ENCODE data around the gene PKNOX1.
A peak's percentile ranks its signal among the peaks of the same experiment; 100 is the strongest.
"Not testable (repeated sequence)": the region's sequence is repeated elsewhere in the genome, so short reads cannot be mapped to it uniquely, and the experiment has no call there.

Gene PKNOX1

DNA sequence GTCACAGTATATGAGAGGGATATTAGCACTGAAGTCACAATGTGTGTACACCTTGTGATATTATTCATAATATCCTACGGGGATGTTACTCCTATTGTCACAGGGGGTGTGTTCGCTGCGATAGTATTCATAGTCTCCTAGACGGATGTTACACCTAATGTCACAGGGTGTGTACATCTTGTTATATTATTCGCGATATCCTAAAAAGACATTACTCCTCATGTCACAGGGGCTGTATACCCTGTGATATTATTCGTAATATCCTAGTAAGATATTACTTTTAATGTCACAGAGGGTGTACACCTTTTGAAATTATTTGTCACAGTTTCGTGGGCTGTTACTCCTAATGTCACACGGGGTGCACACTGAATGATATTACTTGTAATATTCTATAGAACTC, 23.2 kb upstream of the PKNOX1 start:
- DNase-seq (ENCODE audit: low read depth in 1 of 2, low spot score in 1 of 2) = not testable (repeated sequence)

GRCh38 chr21:42956824-42957630, 17.3 kb upstream of the PKNOX1 start:
- no peak for DNase-seq (ENCODE audit: low read depth in 1 of 2, low spot score in 1 of 2)

DNA sequence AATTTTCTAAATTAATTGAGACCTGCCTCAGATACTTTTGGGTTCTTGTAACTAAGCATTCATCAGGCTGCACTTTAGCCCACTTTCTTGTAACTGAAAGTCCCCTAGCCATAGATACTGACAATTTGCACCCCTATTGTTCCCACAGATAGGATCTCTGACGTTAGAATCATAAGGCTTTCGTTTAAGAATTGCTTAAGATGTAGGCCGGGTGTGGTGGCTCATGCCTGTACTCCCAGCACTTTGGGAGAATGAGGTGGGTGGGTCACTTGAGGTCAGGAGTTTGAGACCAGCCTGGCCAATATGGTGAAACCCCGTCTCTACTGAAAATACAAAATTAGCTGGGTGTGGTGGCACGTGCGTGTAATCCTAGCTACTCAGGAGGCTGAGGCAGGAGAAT, 16.2 kb upstream of the PKNOX1 start:
- DNase-seq (ENCODE audit: low read depth in 1 of 2, low spot score in 1 of 2) = not testable (repeated sequence)

- DNase-seq (ENCODE audit: low read depth in 1 of 2, low spot score in 1 of 2) = no peak
Measured at GRCh38 chr21:42959728-42960127, 14.6 kb upstream of the PKNOX1 start.

GRCh38 chr21:42962380-42963007, 11.9 kb upstream of the PKNOX1 start:
- no peak for DNase-seq (ENCODE audit: low read depth in 1 of 2, low spot score in 1 of 2)

DNA sequence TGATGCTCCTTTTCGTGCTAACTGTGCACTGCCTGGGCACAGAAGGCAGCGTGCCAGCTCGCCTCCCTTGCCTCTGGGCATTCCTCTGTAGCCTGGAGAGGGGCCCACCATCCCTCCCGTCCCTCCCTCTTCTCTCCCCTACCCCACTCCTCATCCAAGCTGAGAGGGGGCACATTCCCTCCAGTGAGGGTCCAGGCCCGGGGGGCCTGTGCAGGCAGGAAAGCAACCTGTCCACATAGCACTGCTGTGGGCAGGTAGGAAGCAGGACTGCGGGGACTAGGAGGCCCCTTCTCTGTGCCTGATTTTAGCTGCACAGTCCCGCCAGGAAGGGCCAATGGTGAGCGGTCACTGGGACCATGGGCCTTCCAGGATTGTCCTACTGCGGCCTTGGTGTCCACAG, 10.3 kb upstream of the PKNOX1 start:
- DNase-seq (ENCODE audit: low read depth in 1 of 2, low spot score in 1 of 2) = no peak

GRCh38 chr21:42964546-42965210, 9.7 kb upstream of the PKNOX1 start:
- DNase-seq (ENCODE audit: low read depth in 1 of 2, low spot score in 1 of 2) = no peak

DNA sequence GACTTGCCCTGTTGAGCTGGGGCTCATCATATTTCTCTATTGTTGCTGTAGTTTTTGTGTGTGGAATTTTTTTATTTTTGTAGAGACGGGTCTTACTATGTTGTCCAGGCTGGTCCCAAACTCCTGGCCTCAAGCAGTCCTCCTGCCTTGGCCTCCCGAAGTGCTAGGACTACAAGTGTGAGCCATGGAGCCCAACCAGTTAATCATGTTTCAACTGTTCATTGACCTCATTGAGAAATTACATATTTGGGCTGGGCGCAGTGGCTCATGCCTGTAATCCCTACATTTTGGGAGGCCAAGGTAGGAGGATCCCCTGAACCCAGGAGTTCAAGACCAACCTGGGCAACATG, 9.2 kb upstream of the PKNOX1 start:
- DNase-seq (ENCODE audit: low read depth in 1 of 2, low spot score in 1 of 2) = no peak

DNA sequence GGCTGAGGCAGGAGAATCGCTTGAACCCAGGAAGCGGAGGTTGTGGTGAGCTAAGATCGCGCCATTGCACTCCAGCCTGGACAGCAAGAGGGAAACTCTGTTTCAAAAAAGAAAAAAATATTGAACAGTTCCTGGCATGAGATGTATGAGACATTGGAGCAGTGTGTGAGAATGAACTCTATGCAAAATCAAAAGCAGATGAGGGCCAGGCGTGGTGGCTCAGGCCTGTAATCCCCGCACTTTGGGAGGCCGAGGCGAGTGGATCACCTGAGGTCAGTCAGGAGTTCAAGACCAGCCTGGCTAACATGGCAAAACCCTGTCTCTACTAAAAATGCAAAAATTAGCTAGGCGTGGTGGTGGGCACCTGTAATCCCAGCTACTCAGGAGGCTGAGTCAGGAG, 6.7 kb upstream of the PKNOX1 start:
- DNase-seq (ENCODE audit: low read depth in 1 of 2, low spot score in 1 of 2) = not testable (repeated sequence)

DNA sequence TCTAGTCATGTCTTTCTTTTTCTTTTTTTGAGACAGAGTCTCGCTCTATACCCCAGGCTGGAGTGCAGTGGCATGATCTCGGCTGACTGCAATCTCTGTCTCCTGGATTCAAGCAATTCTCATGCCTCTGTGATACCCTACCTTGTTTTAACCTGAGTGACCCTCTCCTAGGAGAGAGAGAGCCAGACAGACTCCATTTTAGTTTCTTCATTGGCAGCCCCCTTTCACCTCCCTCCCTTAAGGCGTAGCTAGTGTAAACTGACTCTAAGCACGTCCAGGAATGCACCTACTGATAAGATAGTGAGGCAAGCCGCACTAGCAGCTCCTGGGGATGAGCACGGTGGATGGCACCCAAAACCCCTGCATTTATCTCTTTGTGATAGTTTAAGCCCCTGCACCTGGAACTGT, 5.2 kb upstream of the PKNOX1 start:
- no peak for DNase-seq (ENCODE audit: low read depth in 1 of 2, low spot score in 1 of 2)

DNA sequence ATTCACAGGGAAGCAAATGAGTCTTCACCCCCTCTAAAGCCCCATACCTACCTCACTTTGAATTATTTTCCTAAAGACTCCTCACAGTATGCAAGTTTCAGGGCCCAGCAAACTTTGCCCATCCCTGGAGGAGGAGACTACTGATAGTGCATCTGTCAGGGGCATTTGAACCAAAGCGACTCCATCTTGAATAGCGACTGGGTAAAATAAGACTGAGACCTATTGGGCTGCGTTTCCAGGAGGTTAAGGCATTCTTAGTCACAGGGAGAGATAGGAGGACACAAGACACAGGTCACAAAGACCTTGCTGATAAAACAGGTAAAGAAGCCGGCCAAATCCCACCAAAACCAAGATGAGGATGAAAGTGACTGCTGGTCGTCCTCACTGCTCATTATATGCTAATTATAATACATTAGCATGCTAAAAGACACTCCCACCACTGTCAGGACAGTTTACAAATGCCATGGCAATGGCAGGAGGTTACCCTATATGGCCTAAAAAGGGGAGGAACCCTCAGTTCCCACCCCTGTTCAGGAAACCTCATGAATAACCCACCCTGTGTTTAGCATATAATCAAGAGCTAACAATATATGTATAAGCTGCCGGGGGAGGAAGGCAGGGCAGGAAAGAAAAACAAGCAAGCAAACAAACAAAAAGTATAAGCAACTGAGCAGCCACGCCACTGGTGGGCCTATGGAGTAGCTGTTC, 3.3 kb upstream of the PKNOX1 start:
- no peak for DNase-seq (ENCODE audit: low read depth in 1 of 2, low spot score in 1 of 2)

DNA sequence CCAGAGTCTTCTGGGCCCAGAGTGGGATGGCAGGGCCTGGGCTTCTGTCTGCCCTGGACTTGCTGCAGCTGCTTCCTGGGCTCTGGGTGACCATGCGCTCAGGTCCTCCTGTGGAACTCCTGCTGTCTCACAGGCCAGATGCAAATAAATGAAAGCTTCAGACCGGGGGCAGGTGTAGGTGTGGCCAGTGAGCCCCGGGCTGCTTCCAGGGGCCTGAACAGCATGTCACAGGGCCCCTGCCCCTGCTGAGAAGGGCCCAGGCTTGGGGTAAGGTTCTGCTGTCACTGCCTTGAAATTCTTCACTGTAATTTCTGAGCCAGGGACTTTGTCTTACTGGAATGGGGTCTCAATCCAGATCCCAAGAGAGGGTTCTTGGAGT, 2.5 kb upstream of the PKNOX1 start:
- DNase-seq (ENCODE audit: low read depth in 1 of 2, low spot score in 1 of 2) = no peak

DNA sequence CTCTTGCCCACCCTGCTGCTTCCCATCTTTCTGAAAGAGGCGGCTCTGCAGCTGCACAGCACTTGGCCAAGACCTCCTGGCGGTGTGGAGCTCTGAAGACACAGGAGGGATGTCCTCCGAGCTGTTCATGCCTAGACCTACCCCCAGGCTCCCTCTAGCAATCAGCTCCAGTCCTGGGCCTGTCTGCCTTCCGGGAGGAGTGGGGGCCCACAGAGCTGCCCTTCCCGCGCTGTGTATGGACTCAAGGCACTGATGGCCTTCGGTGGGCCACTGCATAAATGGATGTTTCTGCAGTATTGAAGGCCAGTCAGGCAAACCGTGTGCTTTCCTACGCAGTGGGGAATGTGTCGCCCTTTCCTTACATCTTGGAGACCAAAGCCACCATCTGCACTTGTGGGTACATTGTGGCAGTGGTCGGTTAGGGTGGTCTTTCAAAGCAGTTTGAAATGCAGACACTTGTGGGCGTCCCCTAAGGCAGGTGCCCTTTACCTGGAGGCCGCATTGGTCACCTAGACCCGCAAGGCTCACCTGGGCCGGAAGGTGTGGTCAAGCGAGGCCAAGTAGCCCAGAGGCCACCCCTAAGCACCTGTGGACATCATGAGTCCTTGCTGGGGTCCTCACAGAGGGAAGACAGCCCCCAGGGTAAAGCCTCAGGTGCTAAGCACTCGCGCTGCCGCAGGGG, 912 bp upstream of the PKNOX1 start:
- no peak for DNase-seq (ENCODE audit: low read depth in 1 of 2, low spot score in 1 of 2)

- DNase-seq (ENCODE audit: low read depth in 1 of 2, low spot score in 1 of 2) = peak; percentile 24 to 61
Measured at GRCh38 chr21:42974832-42975820, 764 bp downstream of the PKNOX1 start.

DNA sequence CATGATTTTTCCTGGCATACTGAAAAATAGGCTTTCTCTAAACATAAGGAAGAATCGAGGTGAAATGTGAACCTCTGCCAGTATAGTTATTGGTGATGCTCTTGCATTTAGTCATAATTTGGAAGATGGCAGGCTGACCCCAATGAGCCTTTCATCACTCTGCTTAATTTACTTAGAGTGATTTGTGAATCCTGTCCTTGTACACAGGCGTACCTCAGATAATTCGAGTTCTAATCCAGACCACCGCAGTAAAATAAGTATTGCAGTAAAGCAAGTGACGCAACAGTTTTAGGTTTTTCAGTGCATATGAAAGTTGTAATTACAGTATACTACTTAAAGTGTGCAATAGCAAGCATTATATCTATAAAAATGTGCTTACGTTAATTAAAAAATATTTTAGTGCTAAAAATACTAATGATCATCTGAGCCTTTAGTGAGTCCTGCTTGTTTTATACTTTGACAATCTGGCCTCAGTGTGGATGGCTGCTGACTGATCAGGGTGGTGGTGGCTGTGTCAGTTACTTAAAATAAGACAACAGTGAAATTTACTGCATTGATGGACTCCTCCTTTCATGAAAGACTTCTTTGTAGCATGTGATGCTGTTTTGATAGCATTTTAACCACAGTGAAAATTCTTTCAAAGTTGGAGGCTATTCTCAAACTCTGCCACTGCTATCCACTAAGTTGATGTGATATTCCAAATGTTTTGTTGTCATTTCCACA, 1.7 kb downstream of the PKNOX1 start:
- no peak for DNase-seq (ENCODE audit: low read depth in 1 of 2, low spot score in 1 of 2)

GRCh38 chr21:42980312-42981213, 6.2 kb downstream of the PKNOX1 start:
- no peak for DNase-seq (ENCODE audit: low read depth in 1 of 2, low spot score in 1 of 2)

- no peak for DNase-seq (ENCODE audit: low read depth in 1 of 2, low spot score in 1 of 2)
Measured at GRCh38 chr21:42981214-42981523, 6.8 kb downstream of the PKNOX1 start.

DNA sequence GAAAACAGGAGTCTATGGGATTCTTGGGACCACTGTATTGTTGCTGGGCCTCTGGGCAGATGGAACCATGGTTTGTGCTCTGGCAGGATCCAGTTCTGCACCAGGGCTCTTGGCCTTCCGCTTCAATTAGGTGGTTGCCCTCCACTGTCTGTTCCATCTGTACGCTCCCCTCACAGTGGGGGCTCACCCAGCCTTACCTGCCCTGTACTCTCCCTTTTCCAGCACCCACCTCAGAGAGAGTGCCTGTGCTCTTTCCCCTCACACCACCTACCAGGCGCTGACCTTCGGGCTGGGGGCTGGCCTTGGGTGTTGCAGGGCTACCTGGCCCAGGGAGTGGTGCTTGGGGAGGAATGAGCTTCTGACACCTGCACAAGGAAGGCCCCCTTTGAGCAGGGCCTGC, 7.5 kb downstream of the PKNOX1 start:
- DNase-seq (ENCODE audit: low read depth in 1 of 2, low spot score in 1 of 2) = no peak

DNA sequence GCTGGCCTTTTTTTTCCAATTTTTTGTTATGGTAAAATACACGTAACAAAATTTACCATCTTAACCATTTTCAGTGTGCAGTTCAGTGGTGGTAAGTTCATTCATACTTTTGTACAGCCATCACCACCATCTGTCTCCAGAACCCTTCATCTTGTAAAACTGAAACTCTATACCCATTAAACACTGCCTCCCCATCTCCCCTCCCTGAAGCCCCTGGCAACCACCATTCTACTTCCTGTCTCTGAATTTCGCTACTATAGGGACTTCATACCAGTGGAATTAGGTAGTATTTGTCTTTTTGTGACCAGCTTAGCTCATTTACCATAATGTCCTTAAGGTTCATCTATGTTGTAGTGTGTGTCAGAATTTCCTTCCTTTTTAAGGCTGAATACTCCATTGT, 8.7 kb downstream of the PKNOX1 start:
- DNase-seq (ENCODE audit: low read depth in 1 of 2, low spot score in 1 of 2) = no peak
